Pons (tissue), 1 donor: ENCODE data around the gene CELF2.
A peak's percentile ranks its signal among the peaks of the same experiment; 100 is the strongest.
"Not testable (repeated sequence)": the region's sequence is repeated elsewhere in the genome, so short reads cannot be mapped to it uniquely, and the experiment has no call there.

Experiments
- DNase-seq: peaks from one replicate; pipeline ENCODE4 v3.0.0-alpha.2; 2016; ENCODE audit warnings: low spot score

CELF2 gene

GRCh38 chr10:11017570-11018431 lies at the start of gene CELF2:
Gene CELF2 (plus strand): TSS chr10:11017872. CDS start chr10:11018090, 218 bp downstream.
- DNase-seq = no peak

GRCh38 chr10:10968257-10968588 lies 49.4 kb upstream of the CELF2 start:
- no peak for DNase-seq

GRCh38 chr10:10973310-10973709 lies 44.4 kb upstream of the CELF2 start:
- DNase-seq = no peak

- no peak for DNase-seq
Measured at GRCh38 chr10:10975647-10976046, 42.0 kb upstream of the CELF2 start.

GRCh38 chr10:10976652-10977051 lies 41.0 kb upstream of the CELF2 start:
- DNase-seq = no peak

- no peak for DNase-seq
Measured at GRCh38 chr10:10977226-10977956, 40.3 kb upstream of the CELF2 start.

GRCh38 chr10:10977978-10978377 lies 39.7 kb upstream of the CELF2 start:
- DNase-seq = no peak

- DNase-seq = peak; percentile 68
Measured at GRCh38 chr10:10985361-10985760, 32.3 kb upstream of the CELF2 start.

GRCh38 chr10:10986606-10987005 lies 31.1 kb upstream of the CELF2 start:
- DNase-seq = no peak

- DNase-seq = no peak
Measured at GRCh38 chr10:10987111-10987510, 30.6 kb upstream of the CELF2 start.

GRCh38 chr10:10989669-10990068 lies 28.0 kb upstream of the CELF2 start:
- no peak for DNase-seq

GRCh38 chr10:10991144-10991543 lies 26.5 kb upstream of the CELF2 start:
- DNase-seq = no peak

GRCh38 chr10:10992072-10992471 lies 25.6 kb upstream of the CELF2 start:
- DNase-seq = no peak

- no peak for DNase-seq
Measured at GRCh38 chr10:10992961-10993714, 24.5 kb upstream of the CELF2 start.

GRCh38 chr10:10993785-10994184 lies 23.9 kb upstream of the CELF2 start:
- no peak for DNase-seq

GRCh38 chr10:10994360-10994759 lies 23.3 kb upstream of the CELF2 start:
- no peak for DNase-seq

- no peak for DNase-seq
Measured at GRCh38 chr10:10995120-10995519, 22.6 kb upstream of the CELF2 start.

GRCh38 chr10:10996966-10997620 lies 20.6 kb upstream of the CELF2 start:
- DNase-seq = no peak

GRCh38 chr10:10999501-10999900 lies 18.2 kb upstream of the CELF2 start:
- not testable (repeated sequence) for DNase-seq

GRCh38 chr10:11002485-11002884 lies 15.2 kb upstream of the CELF2 start:
- no peak for DNase-seq

- no peak for DNase-seq
Measured at GRCh38 chr10:11002916-11003315, 14.8 kb upstream of the CELF2 start.

GRCh38 chr10:11003679-11004078 lies 14.0 kb upstream of the CELF2 start:
- DNase-seq = no peak
